Adrenal gland (tissue), 5 donors: ENCODE data around the gene C9orf50.
"Not testable (repeated sequence)": the region's sequence is repeated elsewhere in the genome, so short reads cannot be mapped to it uniquely, and the experiment has no call there.

ENCODE experiments used
- POLR2A ChIP-seq, 2 donors: fragments of 450-650 bp; IDR thresholded peaks; one replicate each; pipeline ENCODE4 v1.6.1; 2017; ENCODE audit warnings: antibody characterized with exemption in 2 of 2, mild to moderate bottlenecking in 2 of 2, moderate library complexity in 1 of 2
- TF ChIP-seq, protein P1 (sequence below), 6 experiments: fragments of 450-650 bp in 4 of 6; fragments of 200-600 bp in 2 of 6; sonication (generic) in 1 of 6; IDR thresholded peaks; 1 replicate in 5 of 6; 2 replicates in 1 of 6; pipeline versions ENCODE4 v1.5.1 to v1.8.0; 2016 to 2021; ENCODE audit warnings: antibody characterized with exemption in 6 of 6, mild to moderate bottlenecking in 2 of 6, moderate library complexity in 1 of 6
- donor health status: DM: no; HTN: no; CAD: no.

DNA sequence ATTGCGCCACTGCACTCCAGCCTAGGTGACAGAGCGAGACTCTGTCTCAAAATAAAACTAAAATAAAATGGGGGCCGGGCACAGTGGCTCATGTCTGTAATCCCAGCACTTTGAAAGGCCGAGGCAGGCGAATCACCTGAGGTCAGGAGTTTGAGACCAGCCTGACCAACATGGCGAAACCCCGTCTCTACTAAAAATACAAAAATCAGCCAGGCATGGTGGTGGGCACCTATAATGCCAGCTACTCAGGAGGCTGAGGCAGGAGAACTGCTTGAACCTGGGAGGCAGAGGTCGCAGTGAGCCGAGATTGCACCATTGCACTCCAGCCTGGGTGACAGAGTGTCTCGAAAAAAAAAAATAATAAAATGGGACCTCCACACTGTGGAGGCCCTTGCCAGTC, 15.4 kb upstream of the C9orf50 start:
- TF ChIP-seq, protein P1, sequence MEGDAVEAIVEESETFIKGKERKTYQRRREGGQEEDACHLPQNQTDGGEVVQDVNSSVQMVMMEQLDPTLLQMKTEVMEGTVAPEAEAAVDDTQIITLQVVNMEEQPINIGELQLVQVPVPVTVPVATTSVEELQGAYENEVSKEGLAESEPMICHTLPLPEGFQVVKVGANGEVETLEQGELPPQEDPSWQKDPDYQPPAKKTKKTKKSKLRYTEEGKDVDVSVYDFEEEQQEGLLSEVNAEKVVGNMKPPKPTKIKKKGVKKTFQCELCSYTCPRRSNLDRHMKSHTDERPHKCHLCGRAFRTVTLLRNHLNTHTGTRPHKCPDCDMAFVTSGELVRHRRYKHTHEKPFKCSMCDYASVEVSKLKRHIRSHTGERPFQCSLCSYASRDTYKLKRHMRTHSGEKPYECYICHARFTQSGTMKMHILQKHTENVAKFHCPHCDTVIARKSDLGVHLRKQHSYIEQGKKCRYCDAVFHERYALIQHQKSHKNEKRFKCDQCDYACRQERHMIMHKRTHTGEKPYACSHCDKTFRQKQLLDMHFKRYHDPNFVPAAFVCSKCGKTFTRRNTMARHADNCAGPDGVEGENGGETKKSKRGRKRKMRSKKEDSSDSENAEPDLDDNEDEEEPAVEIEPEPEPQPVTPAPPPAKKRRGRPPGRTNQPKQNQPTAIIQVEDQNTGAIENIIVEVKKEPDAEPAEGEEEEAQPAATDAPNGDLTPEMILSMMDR (IDR thresholded peaks at IDR 0.05), result not testable (repeated sequence)
- not testable (repeated sequence) for TF ChIP-seq POLR2A (IDR thresholded peaks at IDR 0.05)
